Measurements from ENCODE around the gene SERTAD1. TPM values are rescaled to one million over a fixed set of nuclear protein-coding genes. Genes with fewer than 3 reads are reported as not detected.

The SERTAD1 gene, protein sequence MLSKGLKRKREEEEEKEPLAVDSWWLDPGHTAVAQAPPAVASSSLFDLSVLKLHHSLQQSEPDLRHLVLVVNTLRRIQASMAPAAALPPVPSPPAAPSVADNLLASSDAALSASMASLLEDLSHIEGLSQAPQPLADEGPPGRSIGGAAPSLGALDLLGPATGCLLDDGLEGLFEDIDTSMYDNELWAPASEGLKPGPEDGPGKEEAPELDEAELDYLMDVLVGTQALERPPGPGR
- total RNA-seq (1 to 10 TPM; 6.2 to 8.1 TPM), polyA plus RNA-seq (10 to 100 TPM in 1 of 3 donors, 1 to 10 TPM in 2; 2.6 to 10.4 (median 3.5) TPM), total RNA-seq (14.6 to 116 (median 40.6) reads per million in 6 experiments)

DNA sequence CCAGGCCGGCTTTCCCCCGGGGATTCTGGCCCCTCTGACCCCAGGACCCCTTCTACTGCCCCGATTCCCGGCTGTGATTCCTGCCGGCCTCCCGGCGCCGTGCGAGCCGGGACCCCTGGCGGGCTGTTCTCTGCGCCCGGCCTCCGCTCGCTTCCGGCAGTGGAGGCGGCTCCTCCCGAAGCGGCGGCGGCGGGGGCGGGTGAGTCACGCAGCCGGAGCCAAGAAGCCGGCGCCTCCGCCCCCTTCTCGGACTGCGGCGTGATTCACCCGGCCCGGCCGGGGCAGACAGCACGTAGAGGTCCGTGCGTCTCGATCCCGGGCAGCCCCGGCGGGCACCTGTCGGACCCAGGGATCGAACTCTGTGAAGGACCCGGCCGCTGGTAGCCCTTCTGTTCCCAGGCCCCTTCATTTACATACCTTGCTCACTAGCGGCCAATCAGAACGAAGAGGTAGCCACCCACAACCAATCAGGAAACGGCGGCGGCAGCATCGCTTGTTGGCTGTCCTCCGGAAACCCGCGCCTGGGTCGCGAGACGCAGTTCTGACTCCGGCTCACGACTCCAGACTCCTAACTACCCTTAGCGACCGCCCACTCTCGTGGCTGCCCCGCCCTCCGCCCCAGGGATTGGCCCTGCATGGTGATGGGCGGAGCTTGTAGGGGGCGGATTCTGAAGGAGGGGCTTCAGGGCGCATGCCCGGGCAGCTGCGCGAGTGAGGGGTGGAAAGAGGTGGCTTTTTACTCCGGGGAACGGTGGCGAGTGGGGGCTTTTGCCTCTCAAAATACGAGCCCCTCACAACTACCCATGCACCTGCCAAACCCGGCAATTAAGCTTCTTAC lies at the start of gene SERTAD1:
Gene SERTAD1, minus strand, starts transcription at position 543 of the 838 bp plus-strand sequence. CDS start 2,446 bp downstream, outside the sequence.
- ATAC-seq (peak; percentile 87 to 92), DNase-seq (peak; percentile 98 to 100 (median 100))
- Mint-ChIP-seq H3K27ac (peak within 1 kb of the TSS; percentile 91 to 100 (median 98)), H3K9me3 (no peaks in the 10 kb centered on the region), H3K36me3 (peaks cover 0 to 6% (median 0%) of the 10 kb centered on the region in 3 donors), H3K4me3 (peak within 1 kb of the TSS; percentile 86 to 98 (median 94)), H3K4me1 (peaks cover 8 to 33% (median 22%) of the 10 kb centered on the region in 4 donors), H3K27me3 (peaks cover 0 to 2% (median 0%) of the 10 kb centered on the region in 5 donors)
- POLR2A ChIA-PET = interaction anchor here (0.6 to 5.5 kb wide), 18 partner anchors 7 to 972 kb away, joined by 3 to 73 read pairs (median 5); partner anchors contain the start of genes AKT2, BLVRB, C19orf47 and HNRNPUL1

DNA sequence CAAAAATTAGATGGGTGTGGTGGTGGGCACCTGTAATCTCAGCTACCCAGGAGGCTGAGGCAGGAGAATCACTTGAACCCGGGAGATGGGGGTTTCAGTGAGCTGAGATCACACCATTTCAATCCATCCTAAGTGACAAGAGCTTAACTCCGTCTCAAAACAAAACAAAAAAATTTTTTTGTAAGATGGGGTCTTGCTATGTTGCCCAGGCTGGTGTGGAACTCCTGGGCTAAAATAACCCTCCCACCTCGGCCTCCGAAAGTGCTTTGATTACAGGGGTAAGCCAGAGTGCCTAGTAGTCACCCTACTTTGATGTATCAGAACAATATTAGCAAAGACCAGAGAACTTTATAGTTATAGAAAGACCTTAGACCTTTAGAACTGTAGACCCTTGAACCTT lies 48.9 kb upstream of the SERTAD1 start:
- Mint-ChIP-seq H3K4me1 (peaks cover 0 to 2% (median 0%) of the 10 kb centered on the region in 4 donors), H3K27ac (no peak overlapping the region), H3K9me3 (no peaks in the 10 kb centered on the region), H3K4me3 (no peak overlapping the region), H3K36me3 (no peaks in the 10 kb centered on the region), H3K27me3 (peaks cover 0 to 9% (median 0%) of the 10 kb centered on the region in 5 donors)
- POLR2A ChIA-PET = no interaction called here
- ATAC-seq (no peak), DNase-seq (no peak)

DNA sequence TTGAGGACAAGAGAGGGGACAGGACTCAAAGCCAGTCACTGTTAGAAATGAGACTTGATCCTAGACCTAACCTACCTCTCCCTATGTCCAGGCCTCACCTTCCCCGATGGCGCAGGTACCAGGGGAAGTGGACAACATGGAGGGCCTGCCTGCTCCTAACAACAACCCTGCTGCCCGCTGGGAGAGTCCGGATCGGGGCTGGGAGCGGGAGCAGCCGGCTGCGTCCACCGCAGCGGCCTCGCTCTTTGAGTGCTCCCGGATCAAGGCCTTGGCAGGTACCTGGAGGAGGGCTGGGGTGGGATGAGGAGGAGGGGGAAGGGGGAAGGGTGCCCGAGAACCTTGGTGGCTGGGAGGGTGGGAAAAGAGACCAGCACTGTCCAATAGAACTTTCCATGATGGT lies 46.7 kb upstream of the SERTAD1 start:
- peaks cover 0 to 7% (median 3%) of the 10 kb centered on the region in 5 donors for H3K27me3 Mint-ChIP-seq
- POLR2A ChIA-PET = no interaction called here
- DNase-seq = no peak
- H3K4me3 Mint-ChIP-seq = no peak overlapping the region
- peak overlapping the region in 1 of 10 donors; percentile 43 for H3K27ac Mint-ChIP-seq
- H3K36me3 Mint-ChIP-seq = no peaks in the 10 kb centered on the region
- no peaks in the 10 kb centered on the region for H3K9me3 Mint-ChIP-seq
- H3K4me1 Mint-ChIP-seq = peaks cover 0 to 1% (median 0%) of the 10 kb centered on the region in 4 donors
- ATAC-seq = no peak

DNA sequence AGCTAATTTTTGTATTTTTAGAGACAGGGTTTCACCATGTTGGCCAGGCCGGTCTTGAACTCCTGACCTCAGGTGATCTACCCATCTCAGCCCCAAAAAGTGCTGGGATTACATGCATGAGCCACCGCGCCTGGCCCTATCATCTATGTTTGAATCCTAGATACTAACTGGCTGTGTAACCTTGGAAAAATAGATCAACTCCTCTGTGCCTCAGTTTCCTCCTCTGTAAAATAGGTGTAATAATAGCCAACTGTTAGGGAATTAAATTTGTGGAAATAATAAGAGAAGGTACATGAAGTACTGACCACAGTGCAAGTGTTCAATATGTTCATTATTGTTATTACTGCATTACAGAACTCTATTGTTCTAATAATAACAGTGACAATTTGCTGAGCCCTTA lies 45.3 kb upstream of the SERTAD1 start:
- POLR2A ChIA-PET = no interaction called here
- H3K36me3 Mint-ChIP-seq = no peaks in the 10 kb centered on the region
- H3K27me3 Mint-ChIP-seq = peaks cover 7 to 12% (median 8%) of the 10 kb centered on the region in 5 donors
- no peak overlapping the region for H3K4me3 Mint-ChIP-seq
- no peak overlapping the region for H3K27ac Mint-ChIP-seq
- peaks cover 6 to 8% (median 7%) of the 10 kb centered on the region in 4 donors for H3K4me1 Mint-ChIP-seq
- DNase-seq (no peak), ATAC-seq (no peak)
- H3K9me3 Mint-ChIP-seq = no peaks in the 10 kb centered on the region

DNA sequence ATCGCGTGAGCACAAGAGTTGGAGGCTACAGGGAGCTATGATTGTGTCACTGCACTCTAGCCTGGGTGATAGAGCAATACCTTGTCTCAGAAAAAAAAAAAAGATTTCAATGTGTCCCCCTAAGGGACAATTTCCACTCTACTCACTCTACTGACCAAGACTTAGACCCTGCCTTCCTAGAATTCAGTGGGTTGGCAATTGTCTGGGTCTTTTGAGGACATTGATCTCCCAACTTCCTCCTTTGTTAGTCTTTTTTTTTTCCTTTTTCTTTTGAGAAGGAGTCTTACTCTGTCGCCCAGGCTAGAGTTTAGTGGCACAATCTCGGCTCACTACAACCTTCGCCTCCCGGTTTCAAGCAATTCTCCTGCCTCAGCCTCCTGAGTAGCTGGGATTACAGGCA lies 43.2 kb upstream of the SERTAD1 start:
- H3K36me3 Mint-ChIP-seq = no peaks in the 10 kb centered on the region
- peaks cover 18 to 27% (median 25%) of the 10 kb centered on the region in 4 donors for H3K4me1 Mint-ChIP-seq
- peak overlapping the region in 3 of 10 donors; percentile 28 to 34 (median 32) for H3K4me3 Mint-ChIP-seq
- H3K27ac Mint-ChIP-seq = peak overlapping the region in 1 of 10 donors; percentile 66
- ATAC-seq (no peak), DNase-seq (no peak)
- no peaks in the 10 kb centered on the region for H3K9me3 Mint-ChIP-seq
- POLR2A ChIA-PET = no interaction called here
- H3K27me3 Mint-ChIP-seq = peaks cover 7 to 11% (median 8%) of the 10 kb centered on the region in 5 donors

DNA sequence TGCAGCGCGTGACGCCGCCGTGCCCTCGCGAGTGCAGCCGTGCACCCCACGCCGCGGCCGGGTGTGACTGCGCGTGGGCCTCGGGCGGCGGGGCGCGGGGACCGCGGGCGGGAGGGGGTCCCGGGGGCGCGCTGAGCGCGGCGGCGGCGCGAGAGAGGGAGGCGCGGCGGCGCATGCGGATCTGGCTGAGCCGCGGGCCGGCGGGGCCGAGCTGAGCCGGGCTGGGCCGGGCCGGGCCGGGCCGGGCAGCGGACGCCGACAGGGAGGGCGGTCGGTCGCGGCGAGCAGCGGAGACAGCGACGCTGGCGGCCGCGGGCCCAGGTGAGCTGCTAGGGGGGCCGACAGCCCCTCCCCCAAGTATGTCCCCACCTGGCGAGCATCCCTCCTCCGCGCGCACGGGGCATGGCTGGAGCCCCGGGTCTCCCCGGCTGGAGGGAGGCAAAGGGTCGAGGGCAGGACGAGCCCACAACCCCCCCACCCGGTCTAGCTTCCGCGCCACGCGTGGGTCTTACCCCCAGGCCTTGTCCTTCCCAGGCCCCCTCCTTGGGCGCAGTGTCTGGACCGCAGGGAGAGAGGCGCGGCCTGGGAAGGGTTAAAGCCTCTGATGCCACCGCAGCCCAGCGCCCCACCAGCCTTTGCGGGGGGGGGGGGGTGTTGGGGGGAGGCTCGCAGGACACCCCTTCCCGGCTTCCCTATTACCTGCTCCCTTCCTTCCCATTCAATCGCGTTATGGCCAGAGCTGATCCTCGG lies 41.4 kb upstream of the SERTAD1 start, which contains the start of gene SPTBN4:
Gene SPTBN4, plus strand, starts transcription at position 17 of the 750 bp plus-strand sequence. CDS start 5,621 bp downstream, outside the sequence.
- peak within 1 kb of the TSS; percentile 78 to 94 (median 88) for H3K4me3 Mint-ChIP-seq
- H3K36me3 Mint-ChIP-seq = no peaks in the 10 kb centered on the region
- POLR2A ChIA-PET = interaction anchor here (0.7 to 3.2 kb wide), 5 partner anchors 24 to 151 kb away, joined by 3 to 21 read pairs (median 7); partner anchors contain the start of genes C19orf47, PLD3 and SERTAD3
- DNase-seq (peak in 3 of 10 donors; percentile 9 to 28 (median 25)), ATAC-seq (peak in 1 of 2 donors; percentile 11)
- H3K9me3 Mint-ChIP-seq = no peaks in the 10 kb centered on the region
- H3K4me1 Mint-ChIP-seq = peaks cover 18 to 30% (median 26%) of the 10 kb centered on the region in 4 donors
- H3K27me3 Mint-ChIP-seq = peaks cover 7 to 11% (median 8%) of the 10 kb centered on the region in 5 donors
- peak within 1 kb of the TSS; percentile 64 to 96 (median 90) for H3K27ac Mint-ChIP-seq

DNA sequence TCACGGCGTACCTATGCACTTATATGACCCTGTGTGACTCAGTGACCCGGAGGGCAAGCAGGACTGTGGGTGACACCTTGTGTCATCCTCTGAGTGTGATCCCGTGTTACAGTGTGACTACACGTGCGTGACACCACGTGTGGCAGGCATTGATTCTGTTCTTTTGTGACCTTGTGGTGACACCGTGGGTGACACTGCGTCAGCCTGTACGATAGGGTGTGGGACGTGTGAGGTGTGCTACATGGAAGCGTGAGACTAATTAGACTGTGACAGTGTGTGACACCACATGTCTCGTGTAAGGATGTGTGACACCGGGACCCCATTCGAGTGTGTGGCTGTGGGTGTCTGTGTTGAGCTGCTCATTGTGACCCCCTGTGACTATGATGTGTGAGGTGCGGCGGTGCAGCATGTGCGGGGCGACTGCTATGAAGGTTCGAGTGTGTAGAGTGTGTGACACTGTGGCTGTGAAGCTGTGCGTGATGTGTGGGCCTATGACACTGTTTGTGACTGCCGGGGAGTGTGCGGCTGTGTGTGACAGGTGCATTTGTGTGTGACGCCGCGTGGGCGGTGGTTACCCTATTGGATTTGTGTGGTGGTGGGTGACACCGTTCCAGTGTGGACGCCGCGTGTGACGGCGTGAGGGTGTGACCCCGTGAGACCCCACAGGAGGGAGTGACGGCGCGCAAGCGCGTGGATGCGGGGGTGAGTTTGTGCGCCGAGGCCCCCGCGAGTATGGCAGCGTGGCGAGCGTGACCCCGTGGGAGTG lies 40.6 kb upstream of the SERTAD1 start:
- no peaks in the 10 kb centered on the region for H3K9me3 Mint-ChIP-seq
- peaks cover 21 to 38% (median 28%) of the 10 kb centered on the region in 4 donors for H3K4me1 Mint-ChIP-seq
- H3K27me3 Mint-ChIP-seq = peaks cover 7 to 11% (median 8%) of the 10 kb centered on the region in 5 donors
- ATAC-seq (peak; percentile 36 to 67), DNase-seq (peak in 7 of 10 donors; percentile 47 to 87 (median 68))
- POLR2A ChIA-PET = interaction anchor here (0.9 to 3.2 kb wide), 11 partner anchors 23 to 797 kb away, joined by 3 to 21 read pairs (median 7); partner anchors contain the start of genes C19orf47, HNRNPUL1, PLD3 and SERTAD1
- H3K36me3 Mint-ChIP-seq = no peaks in the 10 kb centered on the region
- H3K27ac Mint-ChIP-seq = peak overlapping the region; percentile 64 to 96 (median 90)
- peak overlapping the region; percentile 78 to 94 (median 88) for H3K4me3 Mint-ChIP-seq

DNA sequence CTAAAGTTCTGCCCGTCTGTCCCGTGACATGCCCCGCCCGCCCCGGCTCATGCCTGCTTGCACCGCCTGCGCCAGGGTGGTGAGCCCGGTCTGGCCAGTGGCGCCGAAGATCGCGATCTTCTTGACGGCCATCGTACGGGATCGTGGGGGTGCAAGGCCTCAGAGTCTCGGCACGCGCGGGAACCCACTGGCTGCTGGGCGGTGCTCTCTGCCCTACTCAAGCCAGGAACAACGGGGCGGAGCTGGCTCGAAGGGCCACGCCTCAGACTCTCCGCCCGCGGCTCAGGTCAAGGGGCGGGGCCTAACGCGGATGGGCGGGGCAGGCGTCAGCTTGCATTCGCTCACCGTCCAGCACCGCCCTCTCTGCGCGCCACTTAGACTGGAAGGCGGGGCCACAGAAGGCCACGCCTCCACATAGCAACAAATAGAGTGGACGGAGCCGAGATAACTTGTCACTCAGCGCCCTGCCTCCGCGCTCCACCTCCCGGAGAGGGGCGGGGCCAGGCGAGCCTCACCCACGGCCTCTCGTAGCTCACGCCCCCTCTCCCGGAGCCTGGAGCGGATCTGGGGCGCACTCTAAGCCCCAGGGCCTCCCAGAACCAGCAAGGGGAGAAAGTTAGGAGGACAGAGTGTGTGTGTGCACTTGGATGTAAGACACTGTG lies 39.9 kb upstream of the SERTAD1 start, which contains the start of gene BLVRB:
Gene BLVRB, minus strand, starts transcription at position 189 of the 662 bp plus-strand sequence. Its CDS starts 57 bp downstream, at position 132.
- H3K27ac Mint-ChIP-seq = peak within 1 kb of the TSS; percentile 64 to 96 (median 90)
- ATAC-seq = peak; percentile 79 to 85
- POLR2A ChIA-PET = interaction anchor here (0.7 to 3.2 kb wide), 16 partner anchors 17 to 798 kb away, joined by 3 to 21 read pairs (median 5); partner anchors contain the start of genes AKT2, C19orf47, HNRNPUL1 and PLD3

DNA sequence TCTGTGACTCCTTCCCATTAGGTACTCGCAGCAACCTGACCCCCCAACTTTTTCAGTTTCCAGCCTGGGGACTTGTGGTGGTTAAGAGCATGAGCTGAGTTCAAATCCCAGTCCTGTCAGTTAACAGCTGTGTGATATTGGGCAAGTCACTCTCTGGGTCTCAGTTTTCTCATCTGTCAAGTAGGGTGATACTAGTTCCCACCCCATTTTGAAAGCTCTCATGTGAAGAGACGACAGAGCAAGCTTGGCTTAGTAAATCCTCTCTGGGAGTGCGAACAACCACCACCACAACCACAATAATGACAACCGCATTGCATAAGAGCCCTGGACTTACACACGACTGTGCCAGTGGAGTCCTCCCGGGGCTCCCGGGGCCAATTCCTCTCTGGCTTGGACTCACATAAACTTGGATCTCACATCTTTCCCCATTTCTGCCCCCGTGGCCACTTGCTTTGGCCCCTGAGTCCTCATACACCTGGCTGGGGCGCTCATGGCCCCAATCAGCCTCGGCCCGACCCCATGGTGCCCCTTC lies 39.3 kb upstream of the SERTAD1 start:
- peaks cover 25 to 42% (median 28%) of the 10 kb centered on the region in 4 donors for H3K4me1 Mint-ChIP-seq
- DNase-seq (peak in 4 of 10 donors; percentile 8 to 53 (median 26)), ATAC-seq (no peak)
- H3K9me3 Mint-ChIP-seq = no peaks in the 10 kb centered on the region
- H3K27me3 Mint-ChIP-seq = peaks cover 5 to 11% (median 8%) of the 10 kb centered on the region in 5 donors
- no peaks in the 10 kb centered on the region for H3K36me3 Mint-ChIP-seq
- H3K4me3 Mint-ChIP-seq = peak overlapping the region; percentile 78 to 94 (median 88)
- peak overlapping the region; percentile 13 to 96 (median 90) for H3K27ac Mint-ChIP-seq
- POLR2A ChIA-PET = interaction anchor here (0.6 to 3.2 kb wide), 16 partner anchors 17 to 648 kb away, joined by 3 to 21 read pairs (median 6); partner anchors contain the start of genes AKT2, C19orf47, PLD3 and SERTAD1

More for the DNA sequence above, 39.9 kb upstream of the SERTAD1 start, which contains the start of gene BLVRB:
- Mint-ChIP-seq H3K36me3 (no peaks in the 10 kb centered on the region), H3K4me1 (peaks cover 25 to 42% (median 28%) of the 10 kb centered on the region in 4 donors), H3K27me3 (peaks cover 5 to 11% (median 8%) of the 10 kb centered on the region in 5 donors), H3K4me3 (peak within 1 kb of the TSS; percentile 78 to 94 (median 88)), H3K9me3 (no peaks in the 10 kb centered on the region)
- DNase-seq = peak; percentile 98 to 100 (median 99)

Data from naive thymus-derived CD8-positive, alpha-beta T cell (primary cell).